ENCODE measurements around the gene TBC1D14. TPM values are rescaled to one million over a fixed set of nuclear protein-coding genes. Genes with fewer than 3 reads are reported as not detected.

Gene TBC1D14
- total and polyA plus RNA-seq, 10 donors = 13.7 to 114 (median 68.4) TPM

GRCh38 chr4:7029212-7029611 is 119.6 kb downstream of the TBC1D14 start:
- no peak overlapping the region for H3K27ac ChIP-seq
- intact Hi-C loops (cut with DNase I; ENCODE audit: low total_unique reads) = no loop called here
- no peaks in the 10 kb centered on the region for H3K9me3 ChIP-seq
- H3K36me3 ChIP-seq = peaks cover 0 to 96% (median 62%) of the 10 kb centered on the region in 6 donors
- peak; percentile 41 for DNase-seq
- no peak overlapping the region for H3K4me3 ChIP-seq
- H3K27me3 ChIP-seq (replicated peaks in 1 of 7) = no peaks in the 10 kb centered on the region
- WGBS, 5 donors = 94 to 97% (median 96%) methylated on average over 12 of the region's 12 CpGs
- H3K4me1 ChIP-seq = no peaks in the 10 kb centered on the region
- TF ChIP-seq CTCF (IDR thresholded peaks at IDR 0.05 in 8 of 11, conservative IDR thresholded peaks at IDR 0.05 in 3 of 11) = no peak
- TF ChIP-seq POLR2AphosphoS5 (IDR thresholded peaks at IDR 0.05) = no peak
- no peak for TF ChIP-seq POLR2A (IDR thresholded peaks at IDR 0.05)

- no peak overlapping the region for H3K4me3 ChIP-seq
- WGBS, 5 donors = 89 to 96% (median 94%) methylated on average over 10 of the region's 10 CpGs
- intact Hi-C loops (cut with DNase I; ENCODE audit: low total_unique reads) = no loop called here
- H3K4me1 ChIP-seq = no peaks in the 10 kb centered on the region
- no peaks in the 10 kb centered on the region for H3K9me3 ChIP-seq
- TF ChIP-seq POLR2AphosphoS5 (IDR thresholded peaks at IDR 0.05) (peak in 1 of 3 donors; percentile 43), CTCF (IDR thresholded peaks at IDR 0.05 in 8 of 11, conservative IDR thresholded peaks at IDR 0.05 in 3 of 11) (no peak), POLR2A (IDR thresholded peaks at IDR 0.05) (no peak)
- H3K36me3 ChIP-seq = peaks cover 0 to 88% (median 55%) of the 10 kb centered on the region in 6 donors
- H3K27me3 ChIP-seq (replicated peaks in 1 of 7) = no peaks in the 10 kb centered on the region
- H3K27ac ChIP-seq = no peak overlapping the region
- DNase-seq = peak; percentile 69
Measured at GRCh38 chr4:7029921-7030320, 120.3 kb downstream of the TBC1D14 start.

GRCh38 chr4:7030856-7031255 is 121.2 kb downstream of the TBC1D14 start:
- Histone ChIP-seq H3K27ac (no peak overlapping the region), H3K36me3 (peaks cover 0 to 79% (median 46%) of the 10 kb centered on the region in 6 donors), H3K4me3 (no peak overlapping the region), H3K27me3 (replicated peaks in 1 of 7) (no peaks in the 10 kb centered on the region), H3K9me3 (no peaks in the 10 kb centered on the region), H3K4me1 (no peaks in the 10 kb centered on the region)
- 93 to 97% (median 95%) methylated on average over 10 of the region's 10 CpGs for WGBS, 5 donors
- intact Hi-C loops (cut with DNase I; ENCODE audit: low total_unique reads) = no loop called here
- peak in 1 of 3 donors; percentile 46 for TF ChIP-seq POLR2AphosphoS5 (IDR thresholded peaks at IDR 0.05)
- no peak for TF ChIP-seq POLR2A (IDR thresholded peaks at IDR 0.05)
- DNase-seq = peak; percentile 21

GRCh38 chr4:7031558-7032449 is 122.2 kb downstream of the TBC1D14 start:
- TF ChIP-seq POLR2AphosphoS5 (IDR thresholded peaks at IDR 0.05) = peak in 1 of 3 donors; percentile 39
- TF ChIP-seq CTCF (IDR thresholded peaks at IDR 0.05 in 8 of 11, conservative IDR thresholded peaks at IDR 0.05 in 3 of 11) = no peak
- no peak overlapping the region for H3K4me3 ChIP-seq
- intact Hi-C loops (cut with DNase I; ENCODE audit: low total_unique reads) = no loop called here
- peaks cover 0 to 70% (median 40%) of the 10 kb centered on the region in 6 donors for H3K36me3 ChIP-seq
- no peak for DNase-seq
- 66 to 71% (median 69%) methylated on average over 35 of the region's 35 CpGs for WGBS, 5 donors
- no peaks in the 10 kb centered on the region for H3K4me1 ChIP-seq
- no peaks in the 10 kb centered on the region for H3K9me3 ChIP-seq
- no peak overlapping the region for H3K27ac ChIP-seq
- H3K27me3 ChIP-seq (replicated peaks in 1 of 7) = no peaks in the 10 kb centered on the region

Measured in spleen (tissue), 11 donors.